ENCODE measurements around the gene SPACA7.
"Not testable (repeated sequence)": the region's sequence is repeated elsewhere in the genome, so short reads cannot be mapped to it uniquely, and the experiment has no call there.

SPACA7 gene

DNA sequence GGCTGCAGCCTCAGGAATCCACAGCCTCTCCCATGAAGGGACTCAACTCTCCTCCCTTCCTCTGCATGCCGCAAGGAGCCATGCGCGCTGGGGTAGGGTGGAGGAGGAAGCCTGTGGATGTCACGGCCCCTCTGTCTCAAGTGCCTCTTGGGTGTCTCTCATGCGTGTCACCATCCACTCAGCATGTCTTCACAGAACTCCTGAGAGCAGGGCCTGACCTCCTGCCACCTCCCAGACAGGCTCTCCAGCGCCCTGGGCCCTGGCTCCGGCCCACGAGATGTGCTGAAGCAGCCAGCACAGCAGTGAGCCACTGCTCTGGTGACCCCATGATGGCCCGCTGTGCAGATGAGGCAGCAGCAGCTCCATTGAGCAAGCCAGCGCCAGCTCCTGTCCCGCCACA is 25.9 kb upstream of the SPACA7 start:
- DNase-seq (ENCODE audit: low spot score) = no peak

DNA sequence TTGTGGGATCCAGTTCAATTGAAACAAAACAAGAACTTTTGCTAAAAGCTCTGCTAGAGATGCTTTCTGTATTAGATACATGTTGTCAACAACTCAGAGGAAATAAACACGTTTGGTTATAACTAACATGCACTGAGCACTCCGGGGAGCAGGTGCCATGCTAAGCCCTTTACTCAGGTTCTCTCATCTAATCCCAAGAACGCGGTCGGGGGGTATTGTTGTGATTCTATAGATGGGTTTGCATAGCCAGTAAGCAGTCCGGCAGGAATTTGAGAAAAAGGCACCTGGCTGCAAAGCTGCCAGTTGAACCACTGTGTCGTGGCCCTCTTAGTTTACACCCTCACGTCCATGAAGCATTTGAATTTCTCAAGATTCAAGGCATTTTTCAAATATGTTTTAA is 24.3 kb upstream of the SPACA7 start:
- DNase-seq (ENCODE audit: low spot score) = no peak

GRCh38 chr13:112353856-112354255 is 22.3 kb upstream of the SPACA7 start:
- DNase-seq (ENCODE audit: low spot score) = no peak

DNA sequence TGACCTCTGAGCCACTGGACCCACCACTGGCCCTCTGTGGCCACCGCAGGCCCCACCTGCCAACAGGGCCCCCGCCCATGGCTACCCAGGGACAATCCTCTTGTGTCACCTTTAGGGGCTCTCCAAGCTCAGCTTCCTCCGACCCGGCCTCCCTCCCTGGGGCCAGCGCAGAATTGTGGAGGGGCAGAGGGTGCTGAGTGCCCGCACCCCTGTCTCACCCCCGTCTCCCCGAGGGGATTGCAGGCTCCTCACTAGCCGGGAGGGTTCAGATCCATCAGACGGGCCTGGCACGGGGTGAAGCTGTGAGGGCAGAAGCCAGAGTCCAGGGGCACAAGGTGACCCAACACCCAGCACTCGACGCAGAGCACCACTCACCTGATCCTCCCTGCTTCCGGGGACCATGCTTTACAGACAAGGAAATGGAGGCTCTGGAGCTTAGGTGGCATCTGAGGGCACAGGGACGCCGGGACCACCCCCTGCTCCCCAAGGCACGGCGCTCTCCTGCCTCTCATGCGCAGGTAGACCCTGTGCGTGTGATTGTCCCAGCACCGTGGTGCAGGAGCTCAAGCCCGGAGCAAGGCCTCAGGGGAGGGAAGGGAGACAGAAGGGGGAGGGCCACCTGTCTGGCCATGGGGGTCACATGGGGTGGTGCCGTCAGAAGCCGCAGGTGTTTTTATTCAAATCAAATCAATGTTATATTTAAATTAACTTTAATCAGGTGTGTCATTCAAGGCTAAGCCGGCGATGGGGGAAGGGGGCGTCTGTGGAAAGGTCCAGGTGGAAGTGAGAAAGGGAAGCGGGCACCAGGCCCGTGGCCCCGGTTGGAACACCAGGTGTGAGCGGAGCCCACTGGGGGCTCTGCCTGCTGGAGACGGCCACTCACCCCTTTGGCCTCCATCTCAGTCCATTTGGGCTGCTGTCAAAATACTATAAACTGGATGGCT is 21.6 kb upstream of the SPACA7 start:
- no peak for DNase-seq (ENCODE audit: low spot score)

DNA sequence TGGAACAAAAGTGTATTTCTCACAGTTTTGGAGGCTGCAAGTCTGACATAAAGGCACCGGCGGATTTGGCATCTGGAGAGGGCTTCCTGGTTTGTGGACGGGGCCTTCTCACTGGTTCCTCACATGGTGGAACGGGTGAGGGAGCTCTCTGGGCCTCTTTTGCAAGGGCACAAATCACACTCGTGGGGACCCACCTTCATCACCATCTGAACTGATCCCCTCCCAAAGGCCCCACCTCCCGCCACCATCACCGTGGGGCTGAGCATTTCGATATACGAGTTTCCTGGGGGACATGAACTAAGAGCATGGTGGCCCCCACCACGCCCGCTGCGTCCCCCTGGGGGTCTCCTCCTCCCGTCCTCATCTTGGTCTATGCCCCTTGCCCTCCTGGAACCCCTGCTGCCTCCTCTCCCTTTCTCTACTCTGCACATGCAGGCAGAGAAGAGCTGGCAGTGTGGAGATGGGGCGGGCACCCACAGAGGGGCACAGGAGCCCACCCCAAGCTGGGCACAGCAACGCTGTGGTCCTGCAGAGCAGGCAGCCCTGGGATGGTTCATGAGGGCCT is 20.8 kb upstream of the SPACA7 start:
- DNase-seq (ENCODE audit: low spot score) = no peak

GRCh38 chr13:112356190-112356589 is 20.0 kb upstream of the SPACA7 start:
- DNase-seq (ENCODE audit: low spot score) = no peak

DNA sequence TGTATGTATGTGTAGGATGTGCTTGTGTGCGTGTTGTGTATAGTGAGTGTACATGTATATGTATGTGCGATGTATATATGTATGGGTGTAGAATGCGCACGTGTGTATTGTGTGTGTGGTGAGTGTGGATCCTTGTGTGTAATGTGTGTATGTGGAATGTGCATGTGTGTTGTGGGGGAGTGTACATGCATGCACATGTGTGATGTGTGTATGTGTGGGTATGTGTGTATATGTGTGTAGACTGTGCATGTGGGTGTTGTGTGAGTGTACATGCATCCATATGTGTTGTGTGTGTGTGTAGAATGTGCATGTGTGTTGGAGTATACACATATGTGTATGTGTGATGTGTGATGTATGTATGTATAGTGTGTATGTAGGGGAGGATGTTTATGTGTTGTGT is 18.0 kb upstream of the SPACA7 start:
- no peak for DNase-seq (ENCODE audit: low spot score)

DNA sequence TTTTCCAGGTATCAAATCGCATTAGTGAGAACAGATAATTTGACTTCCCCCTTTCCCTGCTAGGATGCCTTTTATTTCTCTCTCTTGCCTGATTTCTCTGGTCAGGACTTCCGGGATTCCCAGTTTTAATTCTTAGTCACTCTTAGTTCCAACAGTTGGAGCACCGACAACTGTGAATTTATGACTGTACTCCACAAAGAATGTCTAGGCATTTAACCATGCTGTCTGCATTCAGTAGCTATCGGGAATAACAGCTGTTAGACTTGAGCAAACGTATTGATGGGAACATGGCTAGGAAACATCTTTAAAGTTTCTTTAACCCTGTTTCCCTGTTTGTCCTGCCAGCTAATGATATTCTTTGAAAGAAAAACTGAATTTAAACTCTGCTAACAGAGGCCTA is 14.1 kb upstream of the SPACA7 start:
- no peak for DNase-seq (ENCODE audit: low spot score)

GRCh38 chr13:112363867-112364528 is 12.2 kb upstream of the SPACA7 start:
- no peak for DNase-seq (ENCODE audit: low spot score)

DNA sequence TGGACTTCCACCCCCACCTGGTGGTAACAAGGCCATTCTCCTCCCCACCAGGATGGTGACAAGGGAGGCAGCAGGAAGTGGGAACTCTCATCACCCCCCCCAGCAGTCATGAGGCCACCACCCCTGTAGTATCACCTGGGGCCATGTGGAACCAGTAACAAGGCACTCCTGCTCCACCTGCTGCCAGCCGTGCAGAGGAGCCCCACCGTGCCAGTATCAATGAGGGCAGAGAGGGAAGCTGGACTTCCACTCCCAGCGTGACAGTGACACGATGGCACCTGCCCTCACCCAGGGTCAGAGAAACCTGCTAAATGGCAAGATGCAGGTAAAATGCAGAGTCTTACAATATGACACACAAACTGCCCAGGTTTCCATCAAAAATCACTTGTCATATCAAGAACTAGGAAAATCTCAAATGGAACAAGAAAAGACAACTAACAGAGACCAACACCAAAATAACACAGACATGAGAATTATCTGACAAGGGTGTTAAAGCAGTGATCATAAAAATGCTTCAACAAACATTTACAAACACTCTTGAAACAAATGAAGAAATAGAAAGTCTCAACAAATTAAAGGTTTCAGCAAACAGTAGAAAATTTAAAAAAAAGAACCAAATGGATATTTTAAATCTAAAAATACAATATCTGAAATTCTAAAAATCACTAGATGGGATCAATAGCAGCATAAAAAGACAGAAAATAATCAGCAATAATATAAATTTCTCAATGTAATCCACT is 9.1 kb upstream of the SPACA7 start:
- DNase-seq (ENCODE audit: low spot score) = no peak

- no peak for DNase-seq (ENCODE audit: low spot score)
These were observed 7.3 kb upstream of the SPACA7 start for GRCh38 chr13:112368883-112369282.

- no peak for DNase-seq (ENCODE audit: low spot score)
These were observed 5.8 kb upstream of the SPACA7 start for GRCh38 chr13:112370311-112370710.

DNA sequence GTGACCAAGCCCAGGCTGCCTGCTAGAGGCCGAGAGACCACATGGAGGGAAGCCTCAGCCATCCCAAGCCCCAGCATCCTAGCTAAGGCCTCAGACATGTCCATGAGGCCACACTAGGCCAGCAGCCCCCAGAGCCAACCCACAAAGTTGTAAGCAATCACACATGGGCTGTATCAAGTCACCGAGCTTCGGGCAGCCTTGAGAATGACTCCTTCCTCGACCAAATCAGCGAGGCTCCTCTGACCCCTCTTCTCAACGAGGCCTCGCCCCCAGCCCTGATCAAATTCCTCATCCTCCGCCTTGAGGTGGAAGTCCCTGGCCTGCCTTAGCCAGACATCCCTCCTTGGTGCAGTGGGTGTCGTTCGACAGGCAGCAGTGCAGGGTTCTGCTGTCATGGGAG is 1.9 kb upstream of the SPACA7 start:
- no peak for DNase-seq (ENCODE audit: low spot score)

DNA sequence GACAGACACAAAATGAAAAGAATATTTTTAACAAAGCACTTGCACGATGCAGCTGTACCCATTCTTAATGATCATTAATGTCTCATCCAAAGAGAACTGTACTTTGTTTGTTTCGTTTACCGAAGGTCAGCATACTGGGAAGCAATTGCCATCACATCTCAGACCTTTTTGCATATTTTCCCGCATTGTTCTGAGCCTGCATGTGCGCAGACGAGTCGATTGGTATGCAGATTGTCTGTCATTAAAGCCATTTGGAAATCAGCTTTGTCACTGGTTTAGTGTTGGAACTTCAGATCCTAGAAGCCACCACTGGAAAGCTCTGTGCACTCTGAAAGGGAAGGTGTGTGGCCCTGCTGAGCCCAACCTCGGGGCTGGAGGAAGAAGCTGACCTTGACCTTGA is 15.6 kb downstream of the SPACA7 start:
- DNase-seq (ENCODE audit: low spot score) = no peak

DNA sequence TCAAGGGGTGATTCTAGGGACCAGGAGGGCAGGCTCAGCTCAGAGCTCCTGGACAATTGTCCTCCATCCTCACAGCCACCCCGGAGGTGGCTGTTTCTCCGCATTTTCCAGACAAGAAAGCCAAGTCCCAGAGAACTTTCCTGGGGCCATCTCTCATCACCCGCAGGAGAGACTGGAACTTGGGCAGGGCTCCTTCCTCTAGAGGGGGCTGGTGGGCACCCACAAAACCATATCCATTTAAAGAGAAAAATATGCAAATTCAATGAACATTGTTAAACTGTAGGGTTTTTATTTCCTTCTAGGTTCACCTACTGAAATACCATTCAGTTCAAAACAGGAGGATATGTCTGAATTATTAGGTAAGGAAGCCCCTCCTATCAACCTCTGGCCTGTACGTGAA is 16.6 kb downstream of the SPACA7 start:
- no peak for DNase-seq (ENCODE audit: low spot score)

- not testable (repeated sequence) for DNase-seq (ENCODE audit: low spot score)
These were observed 18.9 kb downstream of the SPACA7 start for GRCh38 chr13:112395022-112395421.

DNA sequence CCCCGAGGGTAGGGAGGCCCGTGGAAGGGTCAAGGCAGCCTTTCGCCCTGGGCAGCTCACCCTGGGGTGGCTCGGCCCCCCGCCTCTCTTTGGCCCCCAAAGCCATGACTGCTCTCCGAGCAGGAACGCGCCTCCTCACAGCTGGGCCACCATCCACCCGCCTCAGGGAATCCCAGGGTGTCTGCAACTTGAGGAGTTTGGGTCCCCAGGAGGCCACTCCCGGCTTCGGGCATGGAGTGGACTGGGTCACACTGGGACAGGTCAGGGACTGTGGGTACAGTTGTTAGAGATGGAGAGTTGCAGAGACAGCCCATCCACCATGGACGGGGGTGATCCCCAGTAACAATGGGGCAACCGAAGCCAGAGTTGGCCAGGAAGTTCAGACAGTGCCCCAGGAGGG is 19.8 kb downstream of the SPACA7 start:
- DNase-seq (ENCODE audit: low spot score) = not testable (repeated sequence)

GRCh38 chr13:112397108-112397507 is 21.0 kb downstream of the SPACA7 start:
- no peak for DNase-seq (ENCODE audit: low spot score)

DNA sequence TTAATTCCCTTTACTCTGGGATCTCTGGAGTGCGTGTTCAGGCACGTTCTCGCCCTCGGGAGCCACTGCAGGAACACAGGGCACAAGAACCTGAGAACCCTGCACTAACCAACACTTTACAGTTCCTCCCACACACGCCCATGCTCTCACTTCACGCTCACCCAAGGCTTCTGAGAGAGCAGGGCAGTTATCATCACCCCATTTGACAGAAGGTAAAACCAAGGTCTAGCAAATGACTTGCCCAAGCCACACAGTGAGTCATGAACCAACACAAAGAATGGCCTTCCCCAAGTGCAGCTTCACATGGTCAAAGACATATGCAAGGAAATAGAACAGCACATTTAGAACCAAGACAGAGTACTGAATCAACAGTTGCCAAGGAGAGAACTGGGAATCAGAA is 22.2 kb downstream of the SPACA7 start:
- DNase-seq (ENCODE audit: low spot score) = not testable (repeated sequence)

- DNase-seq (ENCODE audit: low spot score) = not testable (repeated sequence)
These were observed 33.7 kb downstream of the SPACA7 start for GRCh38 chr13:112409828-112410227.

DNA sequence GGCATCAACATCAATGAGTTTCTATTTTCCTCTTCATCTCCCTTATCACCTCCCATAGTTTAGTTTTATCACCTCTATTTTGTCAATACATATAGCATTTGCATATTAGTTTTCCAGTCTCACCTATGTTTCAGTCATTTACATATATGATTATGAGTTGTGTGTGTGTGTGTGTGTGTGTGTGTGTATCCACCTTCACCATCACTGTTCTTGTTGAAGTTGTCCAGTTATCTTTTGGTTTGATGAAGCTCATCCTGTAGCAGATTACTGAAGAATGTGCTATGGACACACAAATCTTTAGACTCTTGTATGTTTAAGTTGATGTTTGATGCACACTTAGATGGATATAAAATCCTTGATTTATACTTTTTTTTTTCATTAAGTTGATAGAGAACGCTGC is 40.5 kb downstream of the SPACA7 start:
- no peak for DNase-seq (ENCODE audit: low spot score)

DNA sequence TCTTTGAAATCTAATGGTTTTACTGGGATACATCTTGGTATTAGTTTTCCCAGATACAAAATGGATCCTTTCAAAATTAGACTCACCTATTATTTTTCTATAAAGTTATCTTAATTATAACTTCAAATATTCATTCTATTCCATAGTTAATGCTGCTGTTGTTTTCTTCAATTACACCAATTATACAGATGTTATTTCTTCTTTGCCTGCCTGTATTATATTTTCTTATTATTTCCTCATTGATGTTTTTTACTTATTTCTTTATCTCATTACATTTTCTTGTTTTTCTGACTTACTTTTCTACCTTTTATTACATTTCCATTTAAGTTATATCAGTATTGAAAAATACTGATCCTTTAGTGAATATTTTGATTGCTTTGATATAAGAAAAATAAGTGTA is 40.9 kb downstream of the SPACA7 start:
- DNase-seq (ENCODE audit: low spot score) = no peak

All from hematopoietic multipotent progenitor cell treated with erythropoietin and hydrocortisone succinate and interleukin-3 and kit ligand, for 15 days (in vitro differentiated cells).